ENCODE data around the gene RAD54L2. TPM values are rescaled to one million over a fixed set of nuclear protein-coding genes. Genes with fewer than 3 reads are reported as not detected.
A peak's percentile ranks its signal among the peaks of the same experiment; 100 is the strongest.
"Not testable (repeated sequence)": the region's sequence is repeated elsewhere in the genome, so short reads cannot be mapped to it uniquely, and the experiment has no call there.

RAD54L2 gene
- total RNA-seq, 1 experiment from 2014 or later = 22.6 TPM

GRCh38 chr3:51539291-51539941 lies 897 bp downstream of the RAD54L2 start:
- TF ChIP-seq EZH2 (IDR thresholded peaks at IDR 0.05; ENCODE audit: low read depth) = no peak
- TF ChIP-seq, protein P1, sequence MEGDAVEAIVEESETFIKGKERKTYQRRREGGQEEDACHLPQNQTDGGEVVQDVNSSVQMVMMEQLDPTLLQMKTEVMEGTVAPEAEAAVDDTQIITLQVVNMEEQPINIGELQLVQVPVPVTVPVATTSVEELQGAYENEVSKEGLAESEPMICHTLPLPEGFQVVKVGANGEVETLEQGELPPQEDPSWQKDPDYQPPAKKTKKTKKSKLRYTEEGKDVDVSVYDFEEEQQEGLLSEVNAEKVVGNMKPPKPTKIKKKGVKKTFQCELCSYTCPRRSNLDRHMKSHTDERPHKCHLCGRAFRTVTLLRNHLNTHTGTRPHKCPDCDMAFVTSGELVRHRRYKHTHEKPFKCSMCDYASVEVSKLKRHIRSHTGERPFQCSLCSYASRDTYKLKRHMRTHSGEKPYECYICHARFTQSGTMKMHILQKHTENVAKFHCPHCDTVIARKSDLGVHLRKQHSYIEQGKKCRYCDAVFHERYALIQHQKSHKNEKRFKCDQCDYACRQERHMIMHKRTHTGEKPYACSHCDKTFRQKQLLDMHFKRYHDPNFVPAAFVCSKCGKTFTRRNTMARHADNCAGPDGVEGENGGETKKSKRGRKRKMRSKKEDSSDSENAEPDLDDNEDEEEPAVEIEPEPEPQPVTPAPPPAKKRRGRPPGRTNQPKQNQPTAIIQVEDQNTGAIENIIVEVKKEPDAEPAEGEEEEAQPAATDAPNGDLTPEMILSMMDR (conservative IDR thresholded peaks at IDR 0.05) = no peak
- H3K4me1 ChIP-seq (replicated peaks; ENCODE audit: insufficient read depth) = peaks cover 15% of the 10 kb centered on the region
- BruUV-seq (replicated peaks) = TSS peak; percentile 34
- peaks cover 36% of the 10 kb centered on the region for H3K79me2 ChIP-seq (ENCODE audit: low read depth)
- H4K20me1 ChIP-seq (ENCODE audit: insufficient read depth) = 0 out of 2 replicates have a peak, but pooled peaks cover 3% of the 10 kb centered on the region
- H3K36me3 ChIP-seq (ENCODE audit: low read depth) = no peaks in the 10 kb centered on the region
- H3K9me3 ChIP-seq (ENCODE audit: insufficient read depth, low read depth) = no peaks in the 10 kb centered on the region
- H2AFZ ChIP-seq = peak overlapping the region; percentile 86
- peak; percentile 8 to 49 for DNase-seq
- H3K27ac ChIP-seq = peak overlapping the region; percentile 49; the same call in 1 of the 2 replicates
- no peaks in the 10 kb centered on the region for H3K9me2 ChIP-seq (ENCODE audit: insufficient read depth)
- H3F3A ChIP-seq (ENCODE audit: insufficient read depth, low read depth) = no peaks in the 10 kb centered on the region
- ChIA-PET POLR2A (ENCODE audit: unreplicated experiment) (interaction anchor here (0.7 kb wide), 2 partner anchors 29 to 143 kb away, joined by 3 read pairs; no protein-coding TSS in a partner anchor), CTCF (interaction anchor here (1.1 kb wide), 1 partner anchor 130 kb away, joined by 4 read pairs; no protein-coding TSS in a partner anchor)
- H3K27me3 ChIP-seq (ENCODE audit: insufficient read depth, low read depth) = no peaks in the 10 kb centered on the region
- peak overlapping the region; percentile 71 for H3K4me3 ChIP-seq
- intact Hi-C loops (cut with micrococcal nuclease; ENCODE audit: unreplicated experiment) = no loop called here
- H3K4me2 ChIP-seq = peak overlapping the region; percentile 86

DNA sequence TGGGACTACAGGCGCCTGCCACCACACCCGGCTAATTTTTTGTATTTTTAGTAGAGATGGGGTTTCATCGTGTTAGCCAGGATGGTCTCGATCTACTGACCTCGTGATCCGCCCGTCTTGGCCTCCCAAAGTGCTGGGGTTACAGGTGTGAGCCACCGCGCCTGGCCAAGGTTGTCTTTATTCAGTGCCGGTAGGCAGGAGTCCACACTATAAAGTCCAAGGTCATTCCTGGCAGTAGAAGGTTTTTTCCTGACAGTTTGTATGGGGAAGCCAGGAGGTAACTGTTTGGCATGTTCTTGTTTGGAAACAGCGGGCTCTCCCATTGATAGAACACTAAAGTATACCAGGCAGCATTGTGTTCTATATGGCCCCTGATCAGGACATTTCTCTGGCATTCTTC lies 4.1 kb downstream of the RAD54L2 start:
- H3K27ac ChIP-seq; H3F3A ChIP-seq (ENCODE audit: insufficient read depth, low read depth); BruUV-seq (replicated peaks); H3K9me3 ChIP-seq (ENCODE audit: insufficient read depth, low read depth); H3K4me3 ChIP-seq; H2AFZ ChIP-seq; CTCF ChIA-PET; H3K27me3 ChIP-seq (ENCODE audit: insufficient read depth, low read depth); H3K9me2 ChIP-seq (ENCODE audit: insufficient read depth); POLR2A ChIA-PET (ENCODE audit: unreplicated experiment); H3K4me2 ChIP-seq; H3K36me3 ChIP-seq (ENCODE audit: low read depth); DNase-seq; H4K20me1 ChIP-seq (ENCODE audit: insufficient read depth); intact Hi-C loops (cut with micrococcal nuclease; ENCODE audit: unreplicated experiment): not testable (repeated sequence)
- Histone ChIP-seq H3K4me1 (replicated peaks; ENCODE audit: insufficient read depth) (peaks cover 12% of the 10 kb centered on the region), H3K79me2 (ENCODE audit: low read depth) (peaks cover 36% of the 10 kb centered on the region)

GRCh38 chr3:51544011-51544775 lies 5.7 kb downstream of the RAD54L2 start:
- Histone ChIP-seq H3K4me2 (no peak overlapping the region), H3K27me3 (ENCODE audit: insufficient read depth, low read depth) (no peaks in the 10 kb centered on the region), H3K27ac (no peak overlapping the region), H3K4me1 (replicated peaks; ENCODE audit: insufficient read depth) (peaks cover 8% of the 10 kb centered on the region), H3K36me3 (ENCODE audit: low read depth) (no peaks in the 10 kb centered on the region), H3K9me3 (ENCODE audit: insufficient read depth, low read depth) (no peaks in the 10 kb centered on the region), H3K4me3 (no peak overlapping the region), H3K9me2 (ENCODE audit: insufficient read depth) (no peaks in the 10 kb centered on the region), H4K20me1 (ENCODE audit: insufficient read depth) (peaks cover 3% of the 10 kb centered on the region; the same call in 1 of the 2 replicates), H2AFZ (no peak overlapping the region), H3F3A (ENCODE audit: insufficient read depth, low read depth) (no peaks in the 10 kb centered on the region), H3K79me2 (ENCODE audit: low read depth) (peaks cover 29% of the 10 kb centered on the region)
- DNase-seq = no peak
- POLR2A ChIA-PET (ENCODE audit: unreplicated experiment) = interaction anchor here (0.6 to 0.7 kb wide), 2 partner anchors 19 to 44 kb away, joined by 3 to 11 read pairs; partner anchors contain the start of gene DCAF1
- no TSS peak for BruUV-seq (replicated peaks)
- intact Hi-C loops (cut with micrococcal nuclease; ENCODE audit: unreplicated experiment) = no loop called here
- TF ChIP-seq, protein P1 (conservative IDR thresholded peaks at IDR 0.05) = no peak
- no peak for TF ChIP-seq EZH2 (IDR thresholded peaks at IDR 0.05; ENCODE audit: low read depth)
- CTCF ChIA-PET = no interaction called here
